NCI-H146 treated with DMSO at 0.1 percent for 48 hours (cell line): ENCODE measurements around the gene FOXJ3.

Experiments
- DNase-seq: peaks from one replicate; lab custom pipeline; 2025; ENCODE audit not compliant: unreplicated experiment; lab: John Stamatoyannopoulos, UW

Gene FOXJ3

DNA sequence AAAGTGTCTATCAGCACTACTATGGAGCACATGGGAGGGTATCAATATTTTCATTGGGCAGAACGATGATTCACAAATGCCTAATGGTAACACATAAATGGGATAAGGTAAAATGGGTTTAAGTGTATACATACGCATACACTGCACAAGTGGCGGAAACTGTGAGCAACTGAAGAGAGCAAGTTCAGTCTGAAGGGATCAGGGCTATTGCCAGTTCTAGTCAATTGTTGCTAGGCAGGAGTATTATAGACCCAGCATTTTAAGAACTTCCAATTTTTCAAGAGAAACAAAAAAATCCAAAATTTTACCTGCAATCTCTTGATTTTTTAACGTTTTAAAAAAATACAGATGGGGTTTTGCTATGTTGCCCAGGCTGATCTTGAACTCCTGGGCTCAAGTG, 23.1 kb downstream of the FOXJ3 start:
- no peak for DNase-seq

DNA sequence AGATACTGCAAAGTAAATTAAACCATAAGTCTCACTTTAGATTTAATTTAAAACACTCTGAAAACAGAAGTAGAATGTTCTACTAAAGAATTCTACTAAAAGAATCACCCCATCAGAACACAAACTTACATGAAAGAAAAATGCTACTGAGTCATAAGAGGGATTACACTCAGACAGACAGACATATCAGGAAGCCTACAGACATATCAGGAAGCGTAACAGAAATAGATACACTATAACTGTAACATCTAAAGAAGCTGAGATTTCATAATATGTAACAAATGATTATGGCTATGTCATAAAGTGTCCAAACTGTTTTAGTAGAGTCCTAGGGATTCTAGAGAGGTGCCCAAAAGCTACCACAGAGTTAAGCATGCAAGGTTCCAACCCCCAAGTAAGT, 23.9 kb downstream of the FOXJ3 start:
- DNase-seq = no peak

DNA sequence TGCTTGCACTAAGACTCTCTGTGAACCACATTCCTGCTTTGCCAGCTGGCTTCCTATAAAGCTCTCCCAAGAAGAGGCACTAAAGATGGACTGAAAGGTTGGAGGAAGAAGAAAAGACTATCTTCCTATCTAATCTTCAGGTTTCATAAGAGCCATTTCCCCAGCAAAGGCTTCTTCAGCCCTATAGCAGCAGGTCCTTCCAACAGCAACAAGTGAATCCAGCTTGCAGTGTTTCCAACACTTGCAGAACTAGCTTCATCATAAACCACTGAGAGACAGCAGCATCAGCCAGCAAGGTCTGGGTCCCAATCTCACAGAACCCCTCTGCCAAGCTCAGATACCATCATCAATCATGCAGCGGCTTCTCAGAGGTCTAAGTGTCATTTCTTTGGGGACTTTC, 28.1 kb downstream of the FOXJ3 start:
- no peak for DNase-seq

DNA sequence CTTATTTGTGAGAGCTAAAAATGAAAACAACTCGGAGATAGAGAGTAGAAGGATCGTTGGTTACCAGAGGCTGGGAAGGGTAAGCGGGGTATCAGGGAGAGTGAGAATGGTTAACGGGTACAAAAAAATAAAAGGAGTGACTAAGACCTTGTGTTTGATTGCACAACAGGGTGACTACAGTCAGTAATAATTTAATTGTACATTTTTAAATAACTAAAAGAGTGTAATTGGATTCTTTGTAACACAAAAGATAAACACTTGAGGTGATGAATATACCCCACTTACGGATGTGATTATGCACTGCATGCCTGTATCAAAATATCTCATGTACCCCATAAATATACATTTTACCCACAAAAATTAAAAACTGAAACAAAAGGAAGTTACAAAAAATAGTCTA, 29.4 kb downstream of the FOXJ3 start:
- DNase-seq = no peak

DNA sequence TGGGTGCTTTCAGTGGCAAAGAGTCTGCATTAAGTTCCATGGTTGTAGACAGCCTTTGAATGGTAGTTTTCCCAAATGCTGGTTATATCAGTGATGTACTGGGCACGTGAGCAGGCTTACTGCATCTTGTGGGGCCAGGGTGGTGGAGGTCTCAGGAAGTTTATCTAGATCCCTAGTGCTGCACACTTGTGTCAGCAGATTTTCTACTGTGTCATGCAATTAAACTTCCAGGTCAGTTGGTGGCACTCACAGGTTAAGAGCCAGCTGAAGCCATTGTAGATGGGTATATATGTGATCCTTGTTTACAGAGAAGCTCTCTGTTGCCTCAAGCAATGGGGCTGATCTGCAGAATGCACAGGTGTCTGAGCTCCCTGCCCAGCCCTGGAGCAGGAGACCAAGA, 33.0 kb downstream of the FOXJ3 start:
- DNase-seq = no peak

DNA sequence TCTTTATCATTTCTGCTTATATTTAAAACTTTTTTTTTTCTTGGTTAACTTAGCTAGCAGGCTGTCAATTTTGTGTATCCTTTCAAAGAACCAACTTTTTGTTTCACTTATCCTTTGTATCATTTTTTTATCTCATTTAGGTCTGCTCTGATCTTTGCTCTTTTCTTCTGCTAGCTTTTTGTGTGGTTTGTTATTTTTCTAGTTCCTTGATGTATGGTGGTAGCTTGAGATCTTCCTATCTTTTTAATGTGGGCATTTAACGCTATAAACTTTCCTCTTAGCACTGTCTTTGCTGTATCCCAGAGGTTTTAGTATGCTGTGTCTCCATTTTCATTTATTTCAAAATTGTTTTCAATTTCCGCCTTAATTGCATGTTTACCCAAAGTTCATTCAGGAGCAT, 36.5 kb downstream of the FOXJ3 start:
- DNase-seq = no peak

DNA sequence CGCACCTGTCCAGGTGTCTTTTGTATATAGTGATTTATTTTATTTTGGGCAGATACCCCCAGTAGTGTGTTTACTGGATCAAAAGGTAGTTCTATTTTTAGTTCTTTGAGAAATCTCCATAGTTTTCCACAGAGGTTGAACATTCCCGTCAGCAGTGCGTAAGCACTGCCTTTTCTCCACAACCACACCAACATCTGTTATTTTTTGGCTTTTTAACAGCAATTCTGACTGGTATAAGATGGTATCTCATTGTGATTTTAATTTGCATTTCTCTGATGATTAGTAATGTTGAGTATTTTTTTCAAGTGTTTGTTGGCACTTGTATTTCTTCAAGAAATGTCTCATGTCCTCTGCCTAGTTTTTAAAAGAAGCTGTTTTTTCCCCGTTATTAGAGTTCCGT, 39.2 kb downstream of the FOXJ3 start:
- DNase-seq = no peak

DNA sequence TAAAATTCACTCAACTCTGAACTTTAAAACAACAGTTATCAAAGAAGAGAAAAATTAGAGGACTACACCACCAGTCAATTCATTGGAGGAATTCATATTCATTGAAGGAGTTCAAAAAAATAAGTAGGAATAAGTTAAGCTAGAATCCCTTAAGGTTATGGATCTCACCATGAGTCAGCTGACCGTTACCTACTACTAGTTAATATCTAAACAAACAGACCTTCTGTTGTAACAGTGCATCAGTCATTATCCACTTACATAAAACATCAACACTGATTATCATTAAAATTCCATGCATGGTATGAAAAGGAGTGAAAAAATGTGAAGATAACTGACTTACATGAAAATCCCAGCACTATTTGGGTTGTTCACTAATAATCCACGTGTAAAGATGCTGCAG, 44.9 kb downstream of the FOXJ3 start:
- no peak for DNase-seq

DNA sequence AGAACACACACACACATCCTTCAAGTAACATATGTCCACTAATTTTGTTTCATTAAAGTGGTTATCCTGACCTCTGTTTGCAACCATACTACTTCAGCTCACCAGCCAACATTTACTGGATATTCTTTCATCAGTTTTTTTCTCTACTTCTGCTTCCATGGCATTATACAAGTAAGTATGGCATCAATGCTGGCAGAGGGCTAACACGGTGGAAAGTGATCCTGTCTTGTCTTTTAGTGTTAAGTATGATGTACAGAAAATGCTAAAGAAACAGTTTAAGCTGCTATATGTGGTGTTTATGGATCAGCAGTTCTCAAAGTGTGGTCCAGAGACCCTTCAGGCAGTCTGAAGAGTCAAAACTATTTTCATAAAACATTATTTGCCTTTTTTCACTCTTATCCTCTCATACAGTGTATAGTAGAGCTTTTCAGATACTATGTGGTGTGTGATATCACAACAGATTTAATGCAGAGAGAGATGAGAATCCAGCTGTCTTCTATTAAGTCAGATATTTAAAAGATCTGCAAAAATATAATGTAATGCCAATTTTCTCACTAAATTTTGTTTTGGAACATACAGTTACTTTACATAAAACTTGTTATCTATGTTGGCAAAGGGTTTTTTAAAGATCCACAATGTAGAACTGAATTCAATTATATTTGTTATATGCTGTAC, 46.6 kb downstream of the FOXJ3 start:
- no peak for DNase-seq

DNA sequence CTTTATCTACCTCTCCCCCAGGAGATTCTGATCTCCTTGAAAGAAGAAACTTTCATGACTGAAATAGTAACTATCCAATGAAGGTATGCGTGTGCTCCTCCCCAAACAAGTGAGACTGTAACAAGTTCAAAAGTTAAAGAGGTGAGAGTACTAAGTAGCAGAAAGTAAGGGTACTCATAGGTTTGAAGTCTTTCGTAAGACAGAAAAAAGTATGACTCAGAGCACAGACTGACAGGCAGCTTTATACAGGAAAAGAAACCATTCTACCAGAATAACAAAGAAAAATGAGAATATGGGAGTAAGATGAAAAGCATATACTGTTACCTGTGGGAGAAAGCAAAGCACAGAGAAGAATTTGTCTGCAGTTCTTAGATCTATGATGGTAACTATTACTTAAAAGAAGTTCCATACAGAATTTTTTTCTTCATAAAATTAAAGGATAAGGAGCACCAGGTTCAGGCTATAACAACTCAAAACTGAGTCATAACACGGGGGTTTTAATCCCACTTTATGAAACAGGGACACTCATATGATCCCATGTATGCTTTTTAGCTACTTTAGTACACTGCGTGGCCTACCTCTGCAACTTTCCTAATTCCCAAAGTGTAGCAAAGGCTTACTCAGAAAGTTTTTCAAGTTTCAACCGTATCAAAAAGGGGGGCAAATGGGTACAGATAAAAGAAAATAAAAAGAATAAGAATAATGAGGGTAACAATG, 52.0 kb downstream of the FOXJ3 start:
- DNase-seq = no peak

DNA sequence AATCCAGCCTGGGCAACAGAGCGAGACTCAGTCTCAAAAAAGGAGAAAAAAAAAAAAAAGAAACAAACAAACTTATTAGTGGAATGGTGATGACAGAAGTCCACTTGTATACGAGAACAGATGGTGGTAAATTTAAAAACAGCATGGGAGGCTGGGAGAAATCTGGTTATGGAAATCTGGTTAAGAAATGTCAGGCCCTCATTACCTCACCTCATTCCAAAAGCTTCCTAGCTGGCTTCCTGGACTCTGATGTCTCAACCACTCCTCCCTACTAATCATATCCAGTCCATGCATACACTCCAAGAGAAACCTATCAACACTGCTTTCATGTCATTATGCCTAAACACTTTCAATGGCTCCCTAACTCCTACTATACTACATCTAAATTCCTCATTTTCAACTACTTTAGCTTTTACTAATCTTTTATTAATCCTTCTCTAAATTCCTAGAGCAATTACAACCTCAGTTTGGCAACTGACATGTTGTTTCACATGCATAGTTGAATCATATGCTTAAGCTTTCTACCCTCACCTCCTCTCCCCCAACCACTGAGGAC, 52.9 kb downstream of the FOXJ3 start:
- no peak for DNase-seq

DNA sequence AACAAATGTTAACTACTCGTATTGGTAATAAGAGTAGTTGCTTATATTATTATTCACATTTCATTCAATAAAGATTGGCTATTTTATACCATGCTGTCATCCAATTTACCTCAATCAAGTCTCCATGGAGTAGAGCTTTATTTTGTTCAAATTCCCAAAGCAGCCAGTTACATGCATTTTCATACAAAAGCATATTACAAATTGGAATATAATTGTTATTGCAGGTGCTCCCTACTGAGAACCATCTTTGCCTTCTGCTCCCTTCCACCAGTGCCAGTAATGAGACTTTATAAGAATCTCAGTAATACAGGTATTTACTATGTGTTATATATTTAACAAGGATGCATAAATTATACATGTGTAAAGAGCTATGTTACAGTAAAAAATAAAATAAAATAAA, 54.2 kb downstream of the FOXJ3 start:
- no peak for DNase-seq

DNA sequence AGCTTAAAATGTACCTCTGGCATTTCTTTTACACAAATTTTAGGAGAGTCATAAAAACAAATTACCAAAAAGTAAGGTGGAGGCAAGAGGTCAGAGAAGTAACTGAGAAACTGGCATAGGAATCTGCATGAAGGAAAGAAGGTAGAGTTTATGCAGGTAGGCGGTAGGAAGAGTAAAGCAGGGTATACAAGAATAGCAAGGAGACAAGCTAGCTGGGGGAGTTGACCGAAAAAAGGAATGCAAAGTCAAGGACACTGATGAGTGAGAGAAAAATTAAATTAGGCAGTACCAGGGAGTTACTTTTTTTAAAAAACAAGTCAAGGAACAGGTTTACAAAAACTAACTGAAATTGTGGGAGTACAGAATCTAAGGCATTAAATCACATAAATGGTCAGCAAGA, 56.0 kb downstream of the FOXJ3 start:
- no peak for DNase-seq

DNA sequence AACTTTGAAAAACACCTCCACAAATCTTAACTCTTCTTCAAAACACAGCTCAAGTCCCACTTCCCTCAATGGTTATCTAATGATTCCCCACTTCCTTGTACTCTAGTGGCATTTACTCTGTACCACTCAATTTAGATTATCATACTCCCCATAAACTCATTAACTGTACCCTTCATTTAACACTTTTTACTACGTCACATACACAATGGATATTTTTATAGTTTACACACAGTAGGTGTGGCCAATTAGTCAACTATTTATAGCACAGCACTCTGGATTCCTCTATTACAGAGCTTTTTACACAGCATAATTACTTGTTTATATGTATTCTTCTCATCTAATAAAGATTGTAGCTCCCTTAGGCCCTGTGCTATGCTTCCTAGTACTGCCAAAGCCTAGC, 62.1 kb downstream of the FOXJ3 start:
- no peak for DNase-seq

DNA sequence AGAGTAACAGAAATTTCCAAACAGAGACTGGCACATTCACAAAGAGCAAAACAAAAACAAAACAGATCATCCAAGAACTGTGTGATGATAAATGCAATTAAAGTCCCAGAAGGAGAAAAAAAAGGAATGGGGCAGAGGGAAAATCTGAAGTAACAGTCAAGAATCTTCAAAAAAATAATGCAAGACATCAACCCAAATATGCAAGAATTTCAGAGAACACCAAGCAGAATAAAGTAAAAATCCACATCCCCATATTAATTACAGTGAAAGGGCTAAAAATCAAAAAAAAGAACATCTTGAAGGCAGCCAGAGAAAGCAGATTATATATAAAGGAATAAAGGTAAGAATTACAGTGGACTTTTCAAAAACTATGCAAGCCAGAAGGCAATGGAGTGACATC, 67.1 kb downstream of the FOXJ3 start:
- no peak for DNase-seq

DNA sequence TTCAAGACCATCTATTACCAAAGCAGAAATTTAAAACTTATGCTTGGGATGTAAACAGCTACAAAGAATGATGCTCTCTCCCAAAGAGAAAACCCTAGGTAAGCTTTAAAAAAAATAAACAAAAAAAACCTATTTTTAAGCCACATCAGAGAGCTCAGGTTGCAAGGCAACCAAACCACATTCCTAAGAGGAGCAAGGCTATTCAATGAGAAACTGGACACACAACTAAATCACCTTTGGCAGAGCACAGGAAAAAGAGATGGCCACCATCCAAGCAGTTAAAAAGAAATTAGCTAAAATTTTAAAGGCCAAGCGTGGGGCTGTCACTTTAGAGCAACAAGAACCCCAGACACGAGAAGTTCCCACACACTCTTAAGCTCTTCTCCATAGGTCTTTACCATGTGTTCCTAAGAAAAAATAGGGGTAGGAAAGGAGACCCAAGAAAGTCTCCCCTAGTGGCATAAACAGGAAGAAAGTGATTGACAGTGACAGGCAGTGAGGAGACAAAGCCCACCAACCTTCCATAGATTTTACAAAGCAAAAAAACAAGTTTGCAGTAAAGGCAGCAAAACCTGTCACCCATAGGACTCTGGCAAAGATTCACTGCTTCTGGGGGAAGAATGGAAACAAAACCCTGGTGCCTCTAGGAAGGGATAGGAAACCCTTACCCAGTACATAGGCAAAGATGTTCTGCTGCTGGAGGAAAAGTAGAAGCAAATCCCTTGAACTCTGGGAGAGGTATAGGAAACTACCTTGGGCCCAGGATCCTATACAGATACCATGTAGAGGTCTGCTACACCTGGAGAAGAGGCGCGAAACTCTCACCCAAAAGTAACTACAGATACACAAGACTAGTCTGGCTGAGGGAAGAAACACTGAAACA, 68.5 kb downstream of the FOXJ3 start:
- DNase-seq = no peak

DNA sequence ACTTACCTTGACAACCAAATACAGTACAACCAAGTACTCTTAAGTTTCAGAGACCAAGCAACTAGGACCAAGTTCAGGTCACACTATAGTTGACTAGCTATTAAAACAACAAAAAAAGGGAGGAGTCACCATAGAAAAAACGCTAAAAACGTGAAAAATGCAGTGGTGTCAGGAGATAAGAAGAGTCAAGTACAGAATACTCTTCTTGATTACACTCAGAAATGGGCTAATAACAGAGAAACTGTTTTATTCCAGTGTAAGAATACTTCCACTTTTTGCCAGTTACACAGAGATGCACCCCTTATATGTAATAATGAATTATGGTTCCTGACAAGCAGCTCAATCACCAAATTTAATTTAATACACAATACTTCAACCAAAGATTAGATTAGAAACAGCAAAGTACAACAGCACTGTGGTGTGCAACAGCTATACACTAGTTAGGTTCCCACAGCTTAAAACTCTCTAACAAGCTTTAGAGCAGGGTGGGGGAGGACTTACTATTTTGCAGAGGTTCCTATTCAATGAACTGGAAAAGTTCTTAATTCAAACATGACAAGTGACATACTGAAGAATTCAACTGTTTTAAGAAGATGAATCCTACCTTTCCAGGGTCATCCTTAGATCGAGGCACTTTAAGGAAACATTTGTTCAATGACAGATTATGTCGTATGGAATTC, 70.4 kb downstream of the FOXJ3 start:
- no peak for DNase-seq

DNA sequence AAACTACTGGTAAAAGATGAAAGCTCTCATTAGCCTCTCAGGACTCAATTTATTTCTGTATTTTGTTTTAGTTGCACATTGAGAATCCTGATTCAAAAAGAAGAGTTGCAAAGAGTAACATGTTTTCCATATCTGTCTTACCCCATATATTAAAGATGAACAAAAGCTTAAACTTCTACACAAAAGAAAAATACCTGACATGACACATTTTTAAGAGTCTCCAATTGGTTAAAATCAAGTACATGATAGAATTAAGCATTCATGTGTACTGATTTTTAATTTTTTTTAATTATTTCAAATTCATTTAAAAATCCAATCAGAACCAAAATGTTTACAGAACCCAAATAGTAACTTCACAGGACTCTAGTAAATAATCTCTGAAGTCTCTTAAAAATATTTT, 72.0 kb downstream of the FOXJ3 start:
- no peak for DNase-seq

DNA sequence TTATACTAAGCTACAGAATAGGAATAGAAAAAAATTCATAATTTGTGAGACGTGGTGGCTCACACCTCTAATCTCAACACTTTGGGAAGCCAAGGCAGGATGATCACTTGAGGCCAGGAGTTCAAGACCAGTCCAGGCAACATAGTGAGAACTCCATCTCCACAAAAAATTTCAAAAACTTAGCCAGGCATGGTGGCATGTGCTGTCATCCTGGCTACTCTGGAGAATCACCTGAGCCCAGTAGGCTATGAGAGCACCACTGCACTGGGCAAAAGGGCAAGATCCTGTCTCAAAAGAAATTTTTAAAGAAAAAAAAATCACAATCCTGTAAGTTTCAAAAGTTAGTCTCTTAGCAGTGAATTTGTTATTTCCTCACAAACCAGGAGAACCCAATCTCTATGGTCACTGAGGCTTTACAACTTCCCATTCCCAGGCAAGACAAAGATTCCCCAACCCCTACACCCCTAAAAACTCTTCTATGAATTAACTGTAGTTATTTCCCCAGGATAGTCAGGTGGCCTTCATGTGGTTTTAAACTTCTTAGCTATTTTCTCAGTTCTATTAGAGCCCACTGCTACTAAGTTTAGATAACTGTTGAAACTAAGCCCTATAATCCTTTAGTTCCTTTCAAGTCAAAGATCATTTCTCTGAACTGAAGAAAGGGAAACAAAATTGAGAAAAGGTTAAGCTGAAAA, 74.5 kb downstream of the FOXJ3 start:
- DNase-seq = no peak

DNA sequence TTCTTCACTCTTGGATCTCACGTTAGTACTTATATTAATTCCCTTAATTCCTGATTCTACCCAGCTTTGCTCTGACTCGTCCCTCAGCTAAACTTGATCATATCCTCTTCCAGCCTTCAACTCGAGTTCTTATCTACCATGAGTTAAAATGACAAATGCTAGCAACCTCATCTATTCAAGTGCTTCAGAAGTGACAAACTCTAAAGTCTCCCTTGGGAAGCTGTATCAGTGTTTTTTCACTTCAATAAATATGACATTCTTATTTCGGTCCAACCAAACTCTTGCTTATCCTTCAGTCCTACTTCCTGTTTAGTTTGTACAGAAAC, 75.3 kb downstream of the FOXJ3 start:
- no peak for DNase-seq
